NCI-H2171 (cell line): ENCODE results near the gene LDLRAD3.
A peak's percentile ranks its signal among the peaks of the same experiment; 100 is the strongest.
"Not testable (repeated sequence)": the region's sequence is repeated elsewhere in the genome, so short reads cannot be mapped to it uniquely, and the experiment has no call there.

ENCODE experiments used
- DNase-seq: peaks from one replicate; lab custom pipeline; 2025; lab: John Stamatoyannopoulos, UW

LDLRAD3 gene

DNA sequence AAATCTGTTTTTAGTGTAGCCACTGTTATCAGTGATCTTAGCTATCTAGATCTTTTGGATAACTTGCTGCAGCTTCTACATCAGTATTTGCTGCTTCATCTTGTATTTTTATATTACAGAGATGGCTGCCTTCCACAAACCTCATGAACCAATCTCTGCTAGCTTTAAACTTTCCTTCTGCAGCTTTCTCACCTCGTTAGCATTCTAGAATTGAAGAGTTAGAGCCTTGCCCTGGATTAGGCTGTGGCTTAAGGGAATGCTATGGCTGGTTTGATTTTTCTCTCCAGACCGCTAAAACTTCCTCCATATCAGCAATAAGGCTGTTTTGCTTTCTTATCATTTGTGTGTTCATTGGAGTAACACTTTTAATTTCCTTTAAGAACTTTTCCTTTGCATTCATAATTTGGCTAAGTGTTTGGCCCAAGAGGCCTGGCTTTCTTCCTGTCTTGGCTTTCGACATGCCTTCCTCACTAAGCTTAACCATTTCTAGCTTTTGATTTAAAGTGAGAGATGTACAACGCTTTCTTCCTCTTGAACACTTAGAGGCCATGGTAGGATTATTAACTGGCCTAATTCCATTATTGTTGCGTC, 51.9 kb downstream of the LDLRAD3 start:
- no peak for DNase-seq

DNA sequence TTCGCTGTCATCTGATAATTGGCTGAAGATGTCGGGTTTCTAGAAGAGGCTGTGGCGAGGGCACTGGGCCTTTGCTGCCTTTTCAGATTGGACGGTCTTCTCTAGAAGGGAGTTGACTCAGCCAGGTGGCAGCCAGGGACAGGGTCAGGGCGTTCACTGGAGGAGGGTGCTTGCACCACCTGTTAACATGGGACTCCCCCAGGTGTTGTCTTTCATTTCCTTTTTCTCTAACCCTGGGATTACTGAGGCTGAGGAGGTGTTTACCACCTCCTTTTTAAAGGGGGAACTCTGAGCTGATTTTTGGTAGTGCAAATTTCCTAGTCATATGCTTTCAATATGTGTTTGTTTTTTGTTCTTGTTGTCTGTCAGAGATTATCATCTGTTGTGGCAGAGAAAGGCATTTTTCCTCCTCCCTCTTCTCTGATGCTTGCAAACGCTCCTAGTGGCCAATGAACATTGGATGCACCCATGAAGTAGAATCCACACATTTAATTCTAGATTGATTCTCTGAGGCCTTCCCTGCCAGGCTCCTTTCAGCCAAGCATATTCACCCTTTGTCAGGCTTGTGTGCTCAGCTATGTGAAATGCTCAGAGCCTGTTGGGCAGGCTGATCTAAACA, 54.1 kb downstream of the LDLRAD3 start:
- no peak for DNase-seq

DNA sequence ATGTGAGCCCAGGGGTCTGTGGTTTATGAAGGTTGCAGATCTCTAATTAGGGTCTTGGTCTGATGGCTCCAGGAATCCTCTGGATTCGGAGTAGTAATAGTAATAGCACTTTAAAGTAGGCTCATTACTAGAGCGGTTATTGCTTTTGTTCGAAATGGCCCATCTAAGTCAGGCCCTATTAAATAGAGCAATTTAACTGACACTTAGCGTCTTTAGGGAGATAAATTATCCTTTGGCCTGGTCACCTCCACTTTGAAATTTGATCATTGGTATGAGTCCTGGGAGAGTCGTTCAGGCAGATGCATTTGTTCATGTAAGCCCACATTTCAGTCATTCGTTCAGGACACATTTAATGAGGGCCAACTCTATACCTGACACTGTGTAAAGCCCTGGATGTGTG, 54.8 kb downstream of the LDLRAD3 start:
- no peak for DNase-seq

- DNase-seq, result no peak
Observed at GRCh38 chr11:36000616-36001190, 56.8 kb downstream of the LDLRAD3 start.

- DNase-seq, result no peak
Observed at GRCh38 chr11:36002196-36002595, 58.3 kb downstream of the LDLRAD3 start.

DNA sequence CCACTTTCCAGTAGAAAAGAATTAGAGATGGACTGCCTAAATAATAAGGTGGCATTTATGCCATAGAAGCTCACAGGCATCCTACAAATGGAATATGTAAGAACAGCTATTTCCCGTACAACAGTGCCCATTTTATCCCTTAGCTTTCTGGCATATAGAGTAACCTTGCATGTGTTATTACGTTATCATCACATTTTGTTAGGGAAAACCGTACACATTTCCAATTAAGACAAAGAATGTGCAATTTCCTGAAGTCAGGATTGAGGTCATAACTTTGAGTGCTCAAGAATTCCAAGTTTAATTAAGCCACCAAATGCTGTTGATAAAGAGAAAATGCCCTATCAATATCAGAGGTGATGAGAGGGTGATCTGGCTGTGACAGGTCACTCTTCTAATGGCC, 58.9 kb downstream of the LDLRAD3 start:
- no peak for DNase-seq

DNA sequence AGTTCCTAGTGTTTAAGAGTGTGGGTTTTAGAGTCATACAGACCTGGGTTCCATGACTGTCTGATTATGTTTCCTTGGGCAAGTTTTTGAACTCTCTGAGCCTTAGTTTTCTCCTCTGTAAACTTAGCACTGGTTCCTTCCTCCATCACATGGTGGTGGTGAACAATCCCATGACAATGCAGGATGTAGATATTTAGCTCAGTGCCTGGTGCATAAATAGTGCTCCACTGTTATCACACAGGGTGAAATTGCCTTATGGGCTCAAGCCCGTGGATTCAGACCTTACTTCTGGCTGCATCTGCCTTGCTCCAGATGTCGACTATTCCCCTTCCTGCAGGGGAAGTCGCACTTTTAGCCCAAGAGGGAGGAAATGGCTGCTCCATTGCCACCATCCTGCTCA, 62.7 kb downstream of the LDLRAD3 start:
- no peak for DNase-seq

GRCh38 chr11:36007127-36007655, 63.3 kb downstream of the LDLRAD3 start:
- DNase-seq, result no peak

- DNase-seq, result no peak
Observed at GRCh38 chr11:36008584-36008983, 64.7 kb downstream of the LDLRAD3 start.

DNA sequence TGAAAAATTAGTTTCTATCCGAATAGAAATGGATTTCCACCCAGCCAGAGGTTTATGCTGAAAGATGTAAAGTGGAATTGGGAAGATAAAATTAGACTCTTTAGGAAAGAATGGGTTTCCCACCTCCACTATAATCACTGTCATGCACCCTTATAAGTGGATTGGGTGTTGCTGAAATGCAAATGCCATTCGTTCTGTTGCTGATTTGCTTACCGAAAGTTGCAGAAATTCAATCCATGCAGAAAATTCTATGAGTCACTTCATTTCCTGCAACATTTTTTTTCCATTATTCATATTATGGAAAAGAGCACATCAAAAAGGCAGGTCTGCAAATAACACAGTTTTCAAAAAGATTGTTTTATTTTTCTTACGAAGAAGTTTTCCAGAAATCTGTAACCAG, 65.6 kb downstream of the LDLRAD3 start:
- no peak for DNase-seq

GRCh38 chr11:36010010-36010740, 66.3 kb downstream of the LDLRAD3 start:
- peak; percentile 73 for DNase-seq

- DNase-seq, result no peak
Observed at GRCh38 chr11:36011574-36011973, 67.7 kb downstream of the LDLRAD3 start.

GRCh38 chr11:36012455-36012854, 68.6 kb downstream of the LDLRAD3 start:
- no peak for DNase-seq

DNA sequence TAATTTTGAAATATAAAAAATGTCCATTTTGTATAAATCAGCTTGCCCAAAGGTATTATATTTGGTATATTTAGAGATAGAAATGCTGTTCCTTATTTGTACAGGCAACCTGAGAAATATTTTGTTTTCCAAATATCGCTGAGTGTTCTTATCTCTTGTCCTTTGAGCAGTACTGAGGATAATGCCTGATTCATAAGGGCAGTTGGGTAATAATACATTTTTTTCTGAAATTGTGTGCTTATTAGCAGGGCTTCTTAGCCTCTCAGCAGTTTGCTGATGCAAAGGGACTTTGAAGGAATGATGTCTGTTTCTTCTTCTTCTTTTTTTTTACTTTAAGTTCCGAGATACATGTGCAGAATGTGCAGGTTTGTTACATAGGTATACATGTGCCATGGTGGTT, 69.1 kb downstream of the LDLRAD3 start:
- no peak for DNase-seq

- DNase-seq, result not testable (repeated sequence)
Observed at GRCh38 chr11:36013446-36013845, 69.6 kb downstream of the LDLRAD3 start.

GRCh38 chr11:36013950-36014897, 70.4 kb downstream of the LDLRAD3 start:
- no peak for DNase-seq

GRCh38 chr11:36014898-36015665, 71.2 kb downstream of the LDLRAD3 start:
- DNase-seq, result no peak

DNA sequence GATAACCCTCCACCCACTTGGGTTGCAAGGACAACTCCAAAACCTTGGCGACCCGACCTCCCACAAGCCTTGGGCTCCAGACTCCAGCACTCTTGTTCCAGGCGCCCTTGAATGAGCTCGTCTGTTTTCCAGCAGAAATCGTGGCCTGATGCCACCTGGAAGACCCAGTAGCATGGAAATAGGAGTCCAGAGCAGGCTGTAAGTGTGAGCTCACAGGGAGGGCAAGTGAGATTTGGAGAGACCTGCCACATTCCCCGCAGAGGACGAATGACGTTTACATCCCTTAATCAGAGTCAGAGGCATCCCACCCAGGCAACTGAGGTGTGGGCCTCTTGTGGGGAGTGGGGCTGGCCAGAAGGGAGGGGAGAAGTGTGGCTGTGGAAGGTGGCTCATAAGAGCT, 71.9 kb downstream of the LDLRAD3 start:
- DNase-seq, result no peak

GRCh38 chr11:36016263-36016662, 72.4 kb downstream of the LDLRAD3 start:
- no peak for DNase-seq

DNA sequence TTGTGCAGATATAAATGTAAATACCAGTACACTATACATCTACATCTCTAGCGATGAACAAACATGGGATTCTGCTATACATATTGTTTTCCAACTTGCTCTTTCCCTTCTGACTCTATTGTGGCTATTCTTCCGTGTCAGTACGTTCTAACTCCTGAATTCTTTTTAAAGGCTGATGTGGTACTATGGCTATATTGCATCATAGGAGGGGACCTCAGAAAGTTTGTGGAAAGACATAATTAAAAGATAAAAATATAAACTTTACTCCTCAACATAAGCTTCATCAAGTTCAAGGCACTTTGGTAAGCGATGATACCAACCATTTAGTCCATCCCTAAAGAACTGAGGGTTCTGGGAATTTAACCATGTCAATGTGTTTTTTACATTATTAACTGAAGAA, 72.8 kb downstream of the LDLRAD3 start:
- DNase-seq, result no peak

- no peak for DNase-seq
Observed at GRCh38 chr11:36019005-36019596, 75.2 kb downstream of the LDLRAD3 start.
